ENCODE measurements around the gene SLC6A16. TPM values are rescaled to one million over a fixed set of nuclear protein-coding genes. Genes with fewer than 3 reads are reported as not detected.

SLC6A16 gene
- total RNA-seq, 4 donors from 2014 or later: 0.13 to 1.5 (median 0.56) TPM; not detected in 1

DNA sequence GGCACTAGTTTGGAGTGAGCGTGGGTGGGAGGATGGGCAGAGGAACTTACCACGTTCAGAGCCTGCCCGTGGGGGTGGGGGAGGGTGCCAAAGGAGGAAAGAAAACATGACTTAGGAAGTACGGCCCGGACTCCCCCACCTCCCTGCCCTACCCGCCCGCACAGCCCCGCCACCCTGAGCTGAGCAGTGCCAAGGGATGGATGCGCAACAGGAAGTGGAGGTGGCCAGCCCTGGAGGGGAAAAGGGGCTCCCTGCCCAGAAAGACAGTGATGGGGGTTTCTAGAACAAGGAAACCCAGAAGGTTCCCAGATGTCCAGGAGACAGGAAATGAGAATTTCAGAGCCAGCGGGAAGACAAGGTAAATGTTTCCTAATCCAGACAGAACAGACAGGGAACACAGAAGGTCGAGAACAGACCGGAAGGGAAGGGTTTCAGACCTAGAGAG, 30.9 kb upstream of the SLC6A16 start:
- no peak overlapping the region for H3K4me3 ChIP-seq
- H3K27me3 ChIP-seq: no peaks in the 10 kb centered on the region
- no peak for DNase-seq
- H3K9me3 ChIP-seq: no peaks in the 10 kb centered on the region
- peaks cover 0 to 72% (median 0%) of the 10 kb centered on the region in 3 donors for H3K36me3 ChIP-seq
- peaks cover 0 to 38% (median 6%) of the 10 kb centered on the region in 3 donors for H3K4me1 ChIP-seq
- TF ChIP-seq POLR2A (IDR thresholded peaks at IDR 0.05): no peak
- TF ChIP-seq, protein P1, sequence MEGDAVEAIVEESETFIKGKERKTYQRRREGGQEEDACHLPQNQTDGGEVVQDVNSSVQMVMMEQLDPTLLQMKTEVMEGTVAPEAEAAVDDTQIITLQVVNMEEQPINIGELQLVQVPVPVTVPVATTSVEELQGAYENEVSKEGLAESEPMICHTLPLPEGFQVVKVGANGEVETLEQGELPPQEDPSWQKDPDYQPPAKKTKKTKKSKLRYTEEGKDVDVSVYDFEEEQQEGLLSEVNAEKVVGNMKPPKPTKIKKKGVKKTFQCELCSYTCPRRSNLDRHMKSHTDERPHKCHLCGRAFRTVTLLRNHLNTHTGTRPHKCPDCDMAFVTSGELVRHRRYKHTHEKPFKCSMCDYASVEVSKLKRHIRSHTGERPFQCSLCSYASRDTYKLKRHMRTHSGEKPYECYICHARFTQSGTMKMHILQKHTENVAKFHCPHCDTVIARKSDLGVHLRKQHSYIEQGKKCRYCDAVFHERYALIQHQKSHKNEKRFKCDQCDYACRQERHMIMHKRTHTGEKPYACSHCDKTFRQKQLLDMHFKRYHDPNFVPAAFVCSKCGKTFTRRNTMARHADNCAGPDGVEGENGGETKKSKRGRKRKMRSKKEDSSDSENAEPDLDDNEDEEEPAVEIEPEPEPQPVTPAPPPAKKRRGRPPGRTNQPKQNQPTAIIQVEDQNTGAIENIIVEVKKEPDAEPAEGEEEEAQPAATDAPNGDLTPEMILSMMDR (IDR thresholded peaks at IDR 0.05): no peak
- 34 to 49% methylated on average over 3 to 11 of the region's 12 CpGs for WGBS, 2 donors
- intact Hi-C loops (cut with DNase I): no loop called here
- peak overlapping the region in 3 of 4 donors; percentile 34 to 62 (median 42) for H3K27ac ChIP-seq

DNA sequence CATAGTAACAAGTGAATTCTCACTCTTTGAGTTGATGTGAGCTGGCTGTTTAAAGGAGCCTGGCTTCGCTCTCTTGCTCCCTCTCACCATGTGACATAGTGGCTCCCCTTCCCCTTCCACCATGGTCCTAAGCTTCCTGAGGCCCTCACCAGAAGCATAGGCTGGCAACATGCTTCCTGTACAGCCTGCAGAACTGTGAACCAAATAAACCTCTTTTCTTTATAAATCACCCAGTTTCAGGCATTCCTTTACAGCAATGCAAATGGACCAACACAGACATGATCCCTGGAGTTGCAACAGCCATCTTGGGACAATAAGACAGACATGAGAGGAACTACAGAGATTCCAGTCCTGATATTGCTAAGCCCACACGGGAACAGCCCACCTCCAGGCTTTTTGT, 24.6 kb upstream of the SLC6A16 start:
- TF ChIP-seq POLR2A (IDR thresholded peaks at IDR 0.05): no peak
- TF ChIP-seq, protein P1 (IDR thresholded peaks at IDR 0.05): no peak
- WGBS, 2 donors: 83 to 94% methylated on average over 2 of the region's 2 CpGs

DNA sequence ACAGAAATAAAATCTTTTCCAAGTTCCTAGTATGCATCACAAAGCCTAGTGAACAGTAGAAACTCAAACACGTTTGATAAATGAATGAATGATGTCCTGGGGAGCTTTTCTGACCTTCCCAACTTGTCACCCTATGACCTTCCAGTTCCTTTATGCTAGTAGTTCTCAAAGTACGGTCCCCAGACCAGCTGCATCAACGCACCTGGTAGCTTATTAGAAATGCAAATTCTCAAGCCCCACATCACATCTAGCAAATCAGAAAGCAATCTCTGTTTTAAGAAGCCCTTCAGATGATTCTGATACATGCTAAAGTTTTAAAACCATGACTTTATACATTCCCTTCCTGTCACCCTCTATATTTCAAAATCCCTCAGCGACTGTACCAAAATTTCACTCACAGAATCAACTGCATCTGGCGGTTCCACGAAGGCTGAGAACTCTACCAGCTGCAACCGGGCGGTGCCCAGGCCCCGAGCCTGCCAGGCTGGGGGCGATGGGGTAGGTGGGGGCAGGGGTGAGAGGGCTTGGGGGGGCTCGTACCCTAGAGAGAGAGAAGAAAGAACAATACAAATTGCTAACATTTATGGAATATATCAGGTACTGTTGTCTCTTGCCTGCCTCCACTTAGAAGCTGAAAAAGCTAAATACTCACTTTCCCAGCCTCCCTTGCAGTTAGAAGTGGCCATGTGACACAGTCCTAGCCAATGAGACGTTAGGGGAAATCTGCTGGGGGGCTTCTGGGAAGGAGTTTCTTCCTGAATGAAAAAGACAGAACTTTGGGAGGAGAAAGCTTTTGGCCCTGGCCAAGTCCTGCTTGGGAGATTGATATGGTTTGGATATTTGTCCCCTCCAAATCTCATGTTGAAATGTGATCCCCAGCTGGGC, 23.6 kb upstream of the SLC6A16 start:
- Histone ChIP-seq H3K4me3 (no peak overlapping the region), H3K27me3 (no peaks in the 10 kb centered on the region), H3K36me3 (peaks cover 0 to 98% (median 9%) of the 10 kb centered on the region in 3 donors), H3K4me1 (no peaks in the 10 kb centered on the region), H3K27ac (no peak overlapping the region), H3K9me3 (no peaks in the 10 kb centered on the region)
- DNase-seq: no peak
- TF ChIP-seq, protein P1 (IDR thresholded peaks at IDR 0.05): no peak
- TF ChIP-seq POLR2A (IDR thresholded peaks at IDR 0.05): no peak
- intact Hi-C loops (cut with DNase I): no loop called here
- WGBS, 2 donors: 71 to 89% methylated on average over 4 to 12 of the region's 12 CpGs

More for the DNA sequence above, 24.6 kb upstream of the SLC6A16 start:
- H3K4me3 ChIP-seq: no peak overlapping the region
- no peaks in the 10 kb centered on the region for H3K27me3 ChIP-seq
- no peaks in the 10 kb centered on the region for H3K9me3 ChIP-seq
- peaks cover 0 to 96% (median 7%) of the 10 kb centered on the region in 3 donors for H3K36me3 ChIP-seq
- intact Hi-C loops (cut with DNase I): no loop called here
- no peak for DNase-seq
- no peak overlapping the region for H3K27ac ChIP-seq
- H3K4me1 ChIP-seq: no peaks in the 10 kb centered on the region

DNA sequence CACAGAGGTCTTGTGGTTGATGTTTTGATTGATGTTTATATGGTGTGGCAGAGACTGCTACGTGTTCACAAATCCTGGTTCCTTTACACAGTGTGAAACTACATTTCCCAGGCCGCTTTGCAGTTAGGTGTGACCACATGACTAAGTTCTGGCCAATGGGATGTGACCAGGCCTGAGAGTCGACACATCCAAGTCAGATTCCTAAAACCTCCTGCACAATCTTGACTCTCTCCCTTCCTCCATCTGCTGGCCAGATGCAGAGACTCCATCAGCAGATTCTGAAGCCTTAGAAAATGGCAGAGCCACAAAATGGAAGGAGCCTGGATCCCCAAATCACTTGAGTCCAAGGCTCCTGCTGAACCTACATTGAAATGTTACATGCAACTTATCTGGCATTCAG, 22.8 kb upstream of the SLC6A16 start:
- 54 to 61% methylated on average over 3 of the region's 3 CpGs for whole genome bisulfite sequencing, 2 donors
- H3K36me3 ChIP-seq: peaks cover 0 to 98% (median 9%) of the 10 kb centered on the region in 3 donors

More for the DNA sequence above, 22.8 kb upstream of the SLC6A16 start:
- Histone ChIP-seq H3K27me3 (no peaks in the 10 kb centered on the region), H3K9me3 (no peaks in the 10 kb centered on the region), H3K4me1 (no peaks in the 10 kb centered on the region), H3K4me3 (no peak overlapping the region), H3K27ac (no peak overlapping the region)
- intact Hi-C loops (cut with DNase I): no loop called here
- no peak for DNase-seq
- TF ChIP-seq POLR2A (IDR thresholded peaks at IDR 0.05): no peak
- TF ChIP-seq, protein P1 (IDR thresholded peaks at IDR 0.05): no peak
